NOMO-1 (cell line): ENCODE data around the gene RING1.
A peak's percentile ranks its signal among the peaks of the same experiment; 100 is the strongest.

ENCODE experiments used
- DNase-seq, 2 experiments: peaks; one replicate each; lab custom pipeline; 2025; ENCODE audit not compliant: unreplicated experiment in 2 of 2; lab: John Stamatoyannopoulos, UW

RING1 gene

DNA sequence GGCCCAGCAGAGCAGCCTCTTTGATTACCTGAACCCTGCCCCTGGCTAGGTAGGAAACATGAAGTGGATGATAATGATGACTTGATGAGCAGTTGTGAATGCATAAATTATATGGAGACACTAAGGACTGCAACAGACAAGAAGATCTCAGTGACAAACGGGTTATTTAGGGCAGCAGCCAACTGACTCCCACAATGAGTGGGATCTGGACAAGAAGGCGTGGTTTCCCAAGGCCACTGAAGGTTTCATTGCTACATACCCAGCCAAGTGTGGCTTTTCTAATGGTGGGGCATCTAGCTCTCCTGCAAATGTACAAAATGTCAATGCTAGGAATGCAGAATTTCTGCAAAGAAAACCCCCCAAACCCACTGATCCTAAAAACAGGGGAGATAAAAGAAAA lies 29.4 kb downstream of the RING1 start:
- DNase-seq = no peak

DNA sequence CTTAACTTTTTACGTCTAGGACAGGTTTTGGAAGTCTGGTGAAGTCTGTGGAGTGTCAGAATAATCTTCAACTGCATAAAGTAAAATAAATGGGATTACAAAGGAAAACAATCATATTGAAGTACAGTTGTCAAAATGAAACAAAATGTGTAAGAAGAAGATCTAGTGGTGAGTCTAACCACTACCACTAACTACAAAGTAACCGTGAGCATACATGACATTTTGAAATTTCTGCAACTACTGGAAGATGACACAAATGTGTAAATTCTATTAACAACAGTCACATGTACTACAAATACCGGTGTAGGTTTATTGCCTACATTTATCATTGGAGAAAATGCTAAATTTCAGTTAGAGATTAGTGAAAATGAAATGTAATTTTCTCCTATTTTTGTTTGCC lies 33.7 kb downstream of the RING1 start:
- DNase-seq = no peak

DNA sequence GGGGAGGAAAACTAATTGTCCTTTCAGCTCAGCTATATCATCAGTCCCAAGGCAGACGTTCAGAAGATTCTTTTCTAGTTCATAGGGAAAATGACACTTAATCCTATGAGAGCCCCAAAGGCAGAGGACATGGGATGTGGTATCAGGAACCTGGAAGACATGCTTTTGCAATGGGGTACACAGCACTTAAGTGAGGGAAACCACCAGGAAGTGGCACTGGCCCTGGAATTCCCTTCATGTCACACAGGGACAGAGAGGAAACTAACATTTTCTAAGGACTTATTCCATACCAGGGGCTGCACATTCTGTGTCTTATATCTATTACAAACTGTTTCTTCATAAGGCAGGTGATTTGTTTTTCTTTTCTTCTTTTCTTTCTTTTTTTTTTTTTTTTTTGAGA lies 35.2 kb downstream of the RING1 start:
- DNase-seq = no peak

- DNase-seq = peak; percentile 41 to 76
Measured at GRCh38 chr6:33247977-33248642, 39.8 kb downstream of the RING1 start.

- DNase-seq = peak in 1 of 2 experiments; percentile 70
Measured at GRCh38 chr6:33248643-33248931, 40.3 kb downstream of the RING1 start.

DNA sequence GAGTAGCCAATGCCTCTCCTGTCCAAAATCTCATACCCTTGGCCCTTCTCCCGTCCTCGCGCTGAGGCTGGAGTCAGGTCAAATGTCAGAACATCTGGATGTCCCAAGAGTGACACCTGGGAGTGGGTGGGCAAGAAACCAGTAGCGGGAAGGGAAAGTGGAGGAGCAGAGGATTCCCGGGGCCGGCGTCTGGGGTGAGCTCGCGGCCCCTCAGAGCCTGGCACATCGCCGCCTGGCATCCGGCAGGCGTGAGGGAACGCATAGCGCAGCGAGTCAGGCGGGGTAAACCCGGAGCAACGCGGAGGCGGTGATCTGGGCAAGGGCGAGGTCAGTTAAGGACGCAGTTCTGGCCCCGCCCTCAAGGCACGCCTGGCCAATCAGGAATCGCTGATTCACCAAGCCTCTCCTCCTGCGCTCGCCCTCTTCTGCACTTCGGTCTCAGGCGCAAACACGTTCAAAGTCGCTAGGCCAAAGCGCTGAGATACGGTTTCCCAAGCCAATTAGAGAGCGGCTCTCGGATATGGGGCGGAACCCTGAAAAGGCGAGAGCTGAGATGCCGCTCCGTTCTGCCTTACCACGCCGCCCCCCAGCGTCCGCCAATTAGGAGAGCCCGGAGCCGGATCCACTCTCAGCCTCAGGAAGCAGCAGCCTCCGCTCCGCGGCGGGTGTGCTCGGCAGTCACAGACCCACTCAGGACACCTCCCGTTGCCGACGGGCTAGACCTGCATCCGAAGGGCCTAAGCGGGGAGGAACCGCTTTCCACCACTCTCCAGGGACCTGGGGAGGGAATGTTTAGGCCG lies 40.8 kb downstream of the RING1 start:
- DNase-seq = peak; percentile 100

GRCh38 chr6:33249732-33250630 lies 41.7 kb downstream of the RING1 start:
- no peak for DNase-seq

DNA sequence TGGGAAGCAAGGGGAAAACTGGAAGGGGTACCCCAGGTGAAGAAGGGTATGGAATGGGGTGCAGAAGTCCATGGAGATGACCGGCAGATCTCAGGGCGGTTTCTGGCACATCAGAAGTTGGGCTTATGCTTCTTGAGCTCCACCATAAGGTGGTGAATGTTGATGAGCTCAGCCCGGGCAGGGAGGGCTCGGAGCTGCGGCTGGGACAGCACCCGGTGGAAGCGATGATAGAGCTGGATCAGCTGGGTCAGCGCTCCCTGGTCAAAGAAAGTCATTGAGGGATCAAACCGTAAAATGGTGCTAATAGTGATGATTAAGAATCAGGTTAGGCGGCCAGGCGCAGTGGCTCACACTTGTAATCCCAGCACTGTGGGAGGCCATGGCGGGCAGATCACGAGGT lies 42.4 kb downstream of the RING1 start:
- DNase-seq = no peak

DNA sequence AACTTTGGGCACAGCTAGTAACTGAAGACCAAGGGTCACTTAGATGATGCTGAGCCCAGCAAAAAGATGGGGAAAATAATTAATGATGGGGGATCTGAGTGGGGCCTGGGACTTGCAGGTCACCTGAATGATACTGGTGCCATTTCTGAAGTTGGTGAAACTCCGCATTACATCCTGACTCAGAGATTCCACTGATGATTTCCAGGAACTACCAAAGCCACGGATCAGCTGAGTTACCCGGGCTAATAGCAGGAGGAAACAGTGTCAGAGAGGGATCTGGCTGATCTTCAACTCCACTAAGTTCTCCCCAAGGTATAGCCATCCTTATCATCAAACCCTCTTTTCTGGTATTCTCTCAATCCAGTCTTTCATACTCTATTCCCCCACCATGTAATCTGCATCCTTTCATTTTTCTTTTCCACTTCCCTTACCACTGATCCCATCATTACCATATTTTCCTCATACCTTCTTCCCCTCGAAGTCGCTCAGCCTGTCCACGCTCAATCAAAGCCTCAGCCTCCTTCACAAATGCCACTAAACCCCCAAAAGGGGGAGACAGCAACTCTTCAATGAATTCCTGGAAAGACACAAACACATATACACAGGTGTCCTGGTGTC lies 43.2 kb downstream of the RING1 start:
- no peak for DNase-seq

GRCh38 chr6:33252759-33253158 lies 44.5 kb downstream of the RING1 start:
- no peak for DNase-seq

- no peak for DNase-seq
Measured at GRCh38 chr6:33254591-33254990, 46.3 kb downstream of the RING1 start.

DNA sequence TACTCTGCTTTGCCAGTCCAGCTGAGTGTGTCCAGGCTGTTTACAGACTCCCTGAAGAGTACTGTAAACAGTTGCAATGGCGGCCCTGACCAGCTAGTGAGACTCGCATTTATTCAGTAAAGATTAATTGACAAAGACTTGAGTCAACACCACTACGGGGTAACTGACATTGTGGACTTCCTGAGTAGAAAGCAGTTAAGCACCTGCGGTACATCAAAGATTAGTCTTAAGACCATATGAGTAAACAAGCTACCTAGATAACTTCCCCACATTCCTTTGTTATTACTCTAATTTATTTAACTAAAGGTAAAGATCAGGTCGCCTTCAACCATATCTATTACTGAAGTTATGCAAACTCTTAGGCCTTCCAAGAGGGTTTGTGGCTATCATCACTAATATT lies 50.7 kb downstream of the RING1 start:
- no peak for DNase-seq
